SK-N-SH treated with all-trans-retinoic acid at 6 μM for 48 hours (cell line): ENCODE measurements around the gene MX2.

Experiments
- ATAC-seq: fragments of 200-7000 bp; cut with Tn5 transposase; 3 replicates; pipeline ENCODE4 v1.9.1; 2020; ENCODE audit warnings: mild to moderate bottlenecking, moderate library complexity
- ARNTL ChIP-seq: fragments of 450-650 bp; formaldehyde crosslinking; IDR thresholded peaks from 2 replicates; pipeline ENCODE4 v1.5.0; 2020; ENCODE audit warnings: low read depth, mild to moderate bottlenecking, moderate library complexity, borderline replicate concordance
- ESRRG ChIP-seq: fragments of 250-450 bp; sonication (Bioruptor Pico); IDR thresholded peaks from 2 replicates; pipeline ENCODE4 v1.6.1; 2021; ENCODE audit warnings: mild to moderate bottlenecking
- GLIS3 ChIP-seq: fragments of 250-450 bp; sonication (Bioruptor Pico); IDR thresholded peaks from 2 replicates; pipeline ENCODE4 v1.5.0; 2020; ENCODE audit warnings: mild to moderate bottlenecking, moderate library complexity
- OSR1 ChIP-seq: fragments of 250-450 bp; sonication (Bioruptor Pico); IDR thresholded peaks from 2 replicates; pipeline ENCODE4 v1.8.0; 2022; ENCODE audit warnings: moderate library complexity, mild to moderate bottlenecking, inconsistent platforms
- PPARA ChIP-seq: fragments of 250-450 bp; sonication (Bioruptor Pico); IDR thresholded peaks from 2 replicates; pipeline ENCODE4 v1.5.0; 2020; ENCODE audit warnings: mild to moderate bottlenecking, borderline replicate concordance
- RARB ChIP-seq: fragments of 250-450 bp; sonication (Bioruptor Pico); IDR thresholded peaks from 2 replicates; pipeline ENCODE4 v1.8.0; 2021; ENCODE audit warnings: mild to moderate bottlenecking, moderate library complexity
- SNAI2 ChIP-seq: fragments of 250-450 bp; sonication (Bioruptor Pico); IDR thresholded peaks from 2 replicates; pipeline ENCODE4 v1.5.0; 2020; ENCODE audit warnings: mild to moderate bottlenecking, moderate library complexity
- TOX ChIP-seq: fragments of 250-450 bp; sonication (Bioruptor Pico); IDR thresholded peaks from 2 replicates; pipeline ENCODE4 v1.8.0; 2021; ENCODE audit warnings: mild to moderate bottlenecking, moderate library complexity, borderline replicate concordance
- ZC3H10 ChIP-seq: fragments of 250-450 bp; sonication (Bioruptor Pico); IDR thresholded peaks from 2 replicates; pipeline ENCODE4 v1.5.1; 2021; ENCODE audit warnings: mild to moderate bottlenecking, moderate library complexity
- ZNF70 ChIP-seq: fragments of 450-650 bp; formaldehyde crosslinking; IDR thresholded peaks from 2 replicates; pipeline ENCODE4 v1.5.0; 2020; ENCODE audit warnings: mild to moderate bottlenecking, moderate library complexity
- ZNF8 ChIP-seq: fragments of 450-650 bp; formaldehyde crosslinking; IDR thresholded peaks from 2 replicates; pipeline ENCODE4 v1.5.0; 2020; ENCODE audit warnings: mild to moderate bottlenecking, moderate library complexity
- TF ChIP-seq, protein P1 (sequence below): fragments of 250-450 bp; sonication (Bioruptor Pico); IDR thresholded peaks from 2 replicates; pipeline ENCODE4 v1.5.1; 2020; ENCODE audit warnings: low read depth, mild to moderate bottlenecking, moderate library complexity
- TF ChIP-seq, protein P2 (sequence below): fragments of 250-450 bp; sonication (Bioruptor Pico); IDR thresholded peaks from 2 replicates; pipeline ENCODE4 v1.8.0; 2020; ENCODE audit warnings: mild to moderate bottlenecking, moderate library complexity, borderline replicate concordance
- TF ChIP-seq, protein P3 (sequence below): fragments of 250-450 bp; sonication (Bioruptor Pico); IDR thresholded peaks from 2 replicates; pipeline ENCODE4 v1.5.0; 2020; ENCODE audit warnings: mild to moderate bottlenecking, moderate library complexity

MX2 gene

DNA sequence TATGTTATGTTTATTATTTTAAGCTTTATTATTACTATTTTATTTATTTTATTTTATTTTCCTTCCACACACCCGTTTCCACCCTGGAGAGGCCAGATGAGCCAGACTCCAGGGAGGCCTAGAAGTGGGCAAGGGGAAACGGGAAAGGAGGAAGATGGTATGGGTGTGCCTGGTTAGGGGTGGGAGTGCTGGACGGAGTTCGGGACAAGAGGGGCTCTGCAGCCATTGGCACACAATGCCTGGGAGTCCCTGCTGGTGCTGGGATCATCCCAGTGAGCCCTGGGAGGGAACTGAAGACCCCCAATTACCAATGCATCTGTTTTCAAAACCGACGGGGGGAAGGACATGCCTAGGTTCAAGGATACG is 63.7 kb downstream of the MX2 start:
- TF ChIP-seq ZNF70 (CRISPR knock-in tag) (no peak), ESRRG (no peak), ZNF8 (CRISPR knock-in tag) (no peak), ARNTL (CRISPR knock-in tag) (no peak), OSR1 (CRISPR knock-in tag) (no peak), TOX (CRISPR knock-in tag) (no peak), RARB (CRISPR knock-in tag) (no peak), PPARA (CRISPR knock-in tag) (no peak), GLIS3 (CRISPR knock-in tag) (no peak)
- TF ChIP-seq, protein P1, sequence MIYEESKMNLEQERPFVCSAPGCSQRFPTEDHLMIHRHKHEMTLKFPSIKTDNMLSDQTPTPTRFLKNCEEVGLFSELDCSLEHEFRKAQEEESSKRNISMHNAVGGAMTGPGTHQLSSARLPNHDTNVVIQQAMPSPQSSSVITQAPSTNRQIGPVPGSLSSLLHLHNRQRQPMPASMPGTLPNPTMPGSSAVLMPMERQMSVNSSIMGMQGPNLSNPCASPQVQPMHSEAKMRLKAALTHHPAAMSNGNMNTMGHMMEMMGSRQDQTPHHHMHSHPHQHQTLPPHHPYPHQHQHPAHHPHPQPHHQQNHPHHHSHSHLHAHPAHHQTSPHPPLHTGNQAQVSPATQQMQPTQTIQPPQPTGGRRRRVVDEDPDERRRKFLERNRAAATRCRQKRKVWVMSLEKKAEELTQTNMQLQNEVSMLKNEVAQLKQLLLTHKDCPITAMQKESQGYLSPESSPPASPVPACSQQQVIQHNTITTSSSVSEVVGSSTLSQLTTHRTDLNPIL (CRISPR knock-in tag): no peak
- TF ChIP-seq, protein P2, sequence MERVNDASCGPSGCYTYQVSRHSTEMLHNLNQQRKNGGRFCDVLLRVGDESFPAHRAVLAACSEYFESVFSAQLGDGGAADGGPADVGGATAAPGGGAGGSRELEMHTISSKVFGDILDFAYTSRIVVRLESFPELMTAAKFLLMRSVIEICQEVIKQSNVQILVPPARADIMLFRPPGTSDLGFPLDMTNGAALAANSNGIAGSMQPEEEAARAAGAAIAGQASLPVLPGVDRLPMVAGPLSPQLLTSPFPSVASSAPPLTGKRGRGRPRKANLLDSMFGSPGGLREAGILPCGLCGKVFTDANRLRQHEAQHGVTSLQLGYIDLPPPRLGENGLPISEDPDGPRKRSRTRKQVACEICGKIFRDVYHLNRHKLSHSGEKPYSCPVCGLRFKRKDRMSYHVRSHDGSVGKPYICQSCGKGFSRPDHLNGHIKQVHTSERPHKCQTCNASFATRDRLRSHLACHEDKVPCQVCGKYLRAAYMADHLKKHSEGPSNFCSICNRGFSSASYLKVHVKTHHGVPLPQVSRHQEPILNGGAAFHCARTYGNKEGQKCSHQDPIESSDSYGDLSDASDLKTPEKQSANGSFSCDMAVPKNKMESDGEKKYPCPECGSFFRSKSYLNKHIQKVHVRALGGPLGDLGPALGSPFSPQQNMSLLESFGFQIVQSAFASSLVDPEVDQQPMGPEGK (CRISPR knock-in tag): no peak
- TF ChIP-seq, protein P3, sequence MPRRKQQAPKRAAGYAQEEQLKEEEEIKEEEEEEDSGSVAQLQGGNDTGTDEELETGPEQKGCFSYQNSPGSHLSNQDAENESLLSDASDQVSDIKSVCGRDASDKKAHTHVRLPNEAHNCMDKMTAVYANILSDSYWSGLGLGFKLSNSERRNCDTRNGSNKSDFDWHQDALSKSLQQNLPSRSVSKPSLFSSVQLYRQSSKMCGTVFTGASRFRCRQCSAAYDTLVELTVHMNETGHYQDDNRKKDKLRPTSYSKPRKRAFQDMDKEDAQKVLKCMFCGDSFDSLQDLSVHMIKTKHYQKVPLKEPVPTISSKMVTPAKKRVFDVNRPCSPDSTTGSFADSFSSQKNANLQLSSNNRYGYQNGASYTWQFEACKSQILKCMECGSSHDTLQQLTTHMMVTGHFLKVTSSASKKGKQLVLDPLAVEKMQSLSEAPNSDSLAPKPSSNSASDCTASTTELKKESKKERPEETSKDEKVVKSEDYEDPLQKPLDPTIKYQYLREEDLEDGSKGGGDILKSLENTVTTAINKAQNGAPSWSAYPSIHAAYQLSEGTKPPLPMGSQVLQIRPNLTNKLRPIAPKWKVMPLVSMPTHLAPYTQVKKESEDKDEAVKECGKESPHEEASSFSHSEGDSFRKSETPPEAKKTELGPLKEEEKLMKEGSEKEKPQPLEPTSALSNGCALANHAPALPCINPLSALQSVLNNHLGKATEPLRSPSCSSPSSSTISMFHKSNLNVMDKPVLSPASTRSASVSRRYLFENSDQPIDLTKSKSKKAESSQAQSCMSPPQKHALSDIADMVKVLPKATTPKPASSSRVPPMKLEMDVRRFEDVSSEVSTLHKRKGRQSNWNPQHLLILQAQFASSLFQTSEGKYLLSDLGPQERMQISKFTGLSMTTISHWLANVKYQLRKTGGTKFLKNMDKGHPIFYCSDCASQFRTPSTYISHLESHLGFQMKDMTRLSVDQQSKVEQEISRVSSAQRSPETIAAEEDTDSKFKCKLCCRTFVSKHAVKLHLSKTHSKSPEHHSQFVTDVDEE (CRISPR knock-in tag): no peak
- ATAC-seq: no peak

DNA sequence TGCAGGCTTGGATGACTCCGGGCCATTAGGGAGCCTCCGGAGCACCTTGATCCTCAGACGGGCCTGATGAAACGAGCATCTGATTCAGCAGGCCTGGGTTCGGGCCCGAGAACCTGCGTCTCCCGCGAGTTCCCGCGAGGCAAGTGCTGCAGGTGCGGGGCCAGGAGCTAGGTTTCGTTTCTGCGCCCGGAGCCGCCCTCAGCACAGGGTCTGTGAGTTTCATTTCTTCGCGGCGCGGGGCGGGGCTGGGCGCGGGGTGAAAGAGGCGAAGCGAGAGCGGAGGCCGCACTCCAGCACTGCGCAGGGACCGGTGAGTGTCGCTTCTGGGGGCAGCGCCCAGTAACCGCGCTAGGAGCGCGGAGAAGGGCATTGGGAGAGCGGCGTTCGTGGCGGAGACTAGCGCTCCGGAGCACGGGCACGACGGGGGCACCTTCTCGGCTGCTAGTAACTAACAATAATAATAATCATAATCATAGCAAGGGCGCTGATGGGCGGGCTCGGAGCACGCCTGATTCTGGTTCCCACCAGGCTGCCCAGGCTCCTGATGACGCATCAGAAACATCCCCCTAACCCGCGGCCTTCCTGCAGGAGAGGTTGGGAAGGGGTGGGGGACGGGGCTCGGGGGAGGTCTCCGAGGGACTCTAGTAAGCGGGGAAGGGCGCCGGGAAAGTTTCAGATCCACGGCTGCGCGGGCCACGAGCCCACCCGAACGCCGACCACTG is 64.3 kb downstream of the MX2 start, which contains the start of gene MX1:
Gene MX1 (plus strand): TSS at position 286 of the 722 bp plus-strand sequence. CDS start 5,832 bp downstream, outside the sequence.
- TF ChIP-seq, protein P1 (CRISPR knock-in tag): no peak
- no peak for TF ChIP-seq SNAI2 (CRISPR knock-in tag)
- ATAC-seq: peak; percentile 73

DNA sequence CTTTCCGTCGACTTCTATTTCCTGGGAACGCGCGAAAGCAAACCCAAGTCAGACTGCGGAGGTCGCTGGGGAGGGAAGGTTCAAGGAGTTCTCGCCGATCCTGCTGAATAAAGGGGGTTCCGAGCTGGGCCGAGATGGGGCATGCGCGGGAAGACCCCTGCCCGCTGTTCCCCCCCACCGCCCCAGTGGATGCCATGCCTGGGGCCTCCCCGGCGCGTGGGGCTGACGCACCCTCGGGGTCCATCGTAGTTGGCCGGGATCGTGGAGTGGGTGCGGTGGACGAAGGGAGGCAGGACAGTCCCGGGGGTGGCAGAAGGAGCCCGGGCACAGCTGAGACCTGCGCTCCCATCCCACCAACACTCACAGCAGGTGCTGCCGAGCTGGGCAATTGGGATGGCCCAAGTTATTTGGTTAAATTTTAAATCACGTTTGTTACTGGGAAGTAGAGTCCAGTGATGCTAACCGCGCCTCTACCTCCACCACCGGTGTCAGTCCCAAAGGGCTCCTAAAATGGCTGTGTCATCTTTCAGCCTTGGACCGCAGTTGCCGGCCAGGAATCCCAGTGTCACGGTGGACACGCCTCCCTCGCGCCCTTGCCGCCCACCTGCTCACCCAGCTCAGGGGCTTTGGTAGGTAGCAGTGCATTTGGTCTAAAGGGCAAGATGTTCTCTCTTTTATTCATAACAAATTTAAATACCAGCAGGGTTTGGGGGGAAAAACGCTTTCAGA is 65.0 kb downstream of the MX2 start:
- peak; percentile 22; the same call in 2 of the 3 replicates for ATAC-seq
- TF ChIP-seq OSR1 (CRISPR knock-in tag) (no peak), ZC3H10 (no peak), ZNF8 (CRISPR knock-in tag) (no peak), PPARA (CRISPR knock-in tag) (no peak)
- TF ChIP-seq, protein P1 (CRISPR knock-in tag): no peak
- TF ChIP-seq, protein P2 (CRISPR knock-in tag): no peak
